Activated naive CD8-positive, alpha-beta T cell treated with anti-CD3 and anti-CD28 coated beads, Interleukin-2, amount 10 ng/mL, durations not matched to agents 7 days and 5 days (primary cell): ENCODE measurements around the gene CIRBP. TPM values are rescaled to one million over a fixed set of nuclear protein-coding genes. Genes with fewer than 3 reads are reported as not detected.

ENCODE experiments used
- total RNA-seq, 2 experiments: library from RNA; stranded (reverse); gene quantifications; one replicate each; pipeline ENCODE4 v1.2.3, GENCODE V29; 2021

Gene CIRBP
- total RNA-seq, 2 experiments from 2014 or later: 327 to 342 TPM

Other genes starting within 250 kb of the CIRBP start
- 100 to 1,000 TPM; 231 to 235 TPM for gene TMEM259, start 248.2 kb upstream of the CIRBP start, total RNA-seq
- not detected for gene RNU6-2, start 247.8 kb upstream of the CIRBP start, total RNA-seq
- gene CNN2, start 242.7 kb upstream of the CIRBP start, total RNA-seq: 100 to 1,000 TPM; 340 to 353 TPM
- 100 to 1,000 TPM; 145 to 146 TPM for gene ABCA7, start 229.2 kb upstream of the CIRBP start, total RNA-seq
- gene ARHGAP45, start 202.2 kb upstream of the CIRBP start, total RNA-seq: 100 to 1,000 TPM; 576 to 581 TPM
- gene POLR2E, start 174.0 kb upstream of the CIRBP start, total RNA-seq: 100 to 1,000 TPM; 142 to 163 TPM
- gene GPX4, start 165.3 kb upstream of the CIRBP start, total RNA-seq: 100 to 1,000 TPM; 194 to 206 TPM
- gene SBNO2, start 95.1 kb upstream of the CIRBP start, total RNA-seq: 10 to 100 TPM; 77.7 to 90.6 TPM
- 10 to 100 TPM; 87.1 to 87.2 TPM for gene STK11, start 63.6 kb upstream of the CIRBP start, total RNA-seq
- under 1 TPM; 0.14 to 0.17 TPM for gene CBARP, start 31.3 kb upstream of the CIRBP start, total RNA-seq
- 100 to 1,000 TPM; 157 to 161 TPM for gene ATP5F1D, start 27.6 kb upstream of the CIRBP start, total RNA-seq
- 10 to 100 TPM; 75.2 to 80.7 TPM for gene MIDN, start 20.7 kb upstream of the CIRBP start, total RNA-seq
- gene FAM174C, start 6.2 kb downstream of the CIRBP start, total RNA-seq: 10 to 100 TPM; 44.5 to 48.3 TPM
- gene EFNA2, start 16.5 kb downstream of the CIRBP start, total RNA-seq: not detected
- gene NDUFS7, start 114.6 kb downstream of the CIRBP start, total RNA-seq: 100 to 1,000 TPM; 103 to 106 TPM
- 10 to 100 TPM; 17.9 to 18.9 TPM for gene GAMT, start 132.2 kb downstream of the CIRBP start, total RNA-seq
- gene DAZAP1, start 138.3 kb downstream of the CIRBP start, total RNA-seq: 100 to 1,000 TPM; 214 to 217 TPM
- gene RPS15, start 169.1 kb downstream of the CIRBP start, total RNA-seq: 1,000 to 10,000 TPM; 1,438 to 1,457 TPM
- under 1 TPM; 0.06 to 0.11 TPM for gene APC2, start 180.8 kb downstream of the CIRBP start, total RNA-seq
- 10 to 100 TPM; 48.0 to 51.2 TPM for gene C19orf25, start 209.9 kb downstream of the CIRBP start, total RNA-seq
- 1 to 10 TPM; 6.7 to 9.7 TPM for gene PCSK4, start 221.0 kb downstream of the CIRBP start, total RNA-seq
- gene REEP6, start 221.8 kb downstream of the CIRBP start, total RNA-seq: 1 to 10 TPM; 2.2 to 2.8 TPM
- 1 to 10 TPM; 1.8 to 2.1 TPM for gene ADAMTSL5, start 243.7 kb downstream of the CIRBP start, total RNA-seq